ENCODE data around the gene TAC3. TPM values are rescaled to one million over a fixed set of nuclear protein-coding genes. Genes with fewer than 3 reads are reported as not detected.

TAC3 gene
- total and polyA plus RNA-seq, 2 of the 8 experiments (the other 6 are each of a cell fraction or from before 2014, with no cell fraction given), result 9.7 to 45.3 TPM

GRCh38 chr12:57005980-57006808 lies 10.1 kb downstream of the TAC3 start, which contains the start of gene ZBTB39:
TSS of gene ZBTB39 (minus strand) at chr12:57006546. CDS start at chr12:57004917, 1,629 bp downstream.
- POLR2A ChIA-PET (ENCODE audit: partially characterized antibody), result interaction anchor here (0.5 to 2.0 kb wide), 17 partner anchors 9 to 1797 kb away, joined by 3 to 9 read pairs (median 4); partner anchors contain the start of genes HSD17B6, NACA and TAC3
- CTCF ChIA-PET (ENCODE audit: partially characterized antibody), result interaction anchor here (0.6 to 10.6 kb wide), 22 partner anchors 9 to 1039 kb away, joined by 3 to 187 read pairs (median 10); partner anchors contain the start of genes HSD17B6, NAB2, STAT6 and TAC3
- FAIRE-seq, result no peak
- TF ChIP-seq E2F6 (IDR thresholded peaks at IDR 0.05), result no peak
- TF ChIP-seq HDAC2 (IDR thresholded peaks at IDR 0.05; ENCODE audit: borderline replicate concordance in 1 of 2, low read depth in 2 of 2, low read length in 2 of 2), result no peak
- no peak for TF ChIP-seq MAX (IDR thresholded peaks at IDR 0.05)
- TF ChIP-seq TAF7 (optimal IDR thresholded peaks at IDR 0.05; ENCODE audit: borderline replicate concordance, low read depth, low read length), result peak; percentile 12

More at GRCh38 chr12:57005980-57006808, 10.1 kb downstream of the TAC3 start, which contains the start of gene ZBTB39:
- no peak within 1 kb of the TSS for H4K5ac ChIP-seq (ENCODE audit: insufficient read length, low read depth, low read length)
- H2BK120ac ChIP-seq (replicated peaks; ENCODE audit: low read depth, low read length), result no peak within 1 kb of the TSS
- H2AFZ ChIP-seq (ENCODE audit: low read length), result no peak within 1 kb of the TSS
- peak within 1 kb of the TSS; percentile 82; the same call in 1 of the 2 replicates for H4K8ac ChIP-seq (ENCODE audit: extremely low read depth, insufficient read depth, low read length)
- no peak within 1 kb of the TSS for H3K4ac ChIP-seq (replicated peaks; ENCODE audit: insufficient read length, low read depth, low read length)
- peak within 1 kb of the TSS; percentile 32; the same call in 1 of the 2 replicates for H2BK15ac ChIP-seq (ENCODE audit: low read length)
- H4K20me1 ChIP-seq (replicated peaks in 1 of 2; ENCODE audit: control insufficient read depth in 1 of 2, insufficient read depth in 2 of 2, low read length in 2 of 2), result peaks cover 3 to 9% of the 10 kb centered on the region in 2 experiments
- H2AK5ac ChIP-seq (ENCODE audit: low read depth, low read length), result no peak within 1 kb of the TSS
- peaks cover 2 to 14% (median 8%) of the 10 kb centered on the region in 4 experiments; a peak in 6 of 7 replicates for H3K4me1 ChIP-seq (replicated peaks in 1 of 4; ENCODE audit: control insufficient read depth in 3 of 4, insufficient read depth in 4 of 4, low read length in 3 of 4)
- no peak within 1 kb of the TSS for H2BK20ac ChIP-seq (ENCODE audit: low read length)
- 5% methylated on average over 19 of the region's 94 CpGs; no CpG with 5 or more reads in 1 of the 2 experiments for WGBS, 2 experiments (ENCODE audit: extremely low coverage in 1 of 2, insufficient coverage in 1 of 2, insufficient read length in 1 of 2, insufficient replicate concordance in 2 of 2, low coverage in 1 of 2, low lambda C conversion rate in 2 of 2, missing lambda C conversion rate in 1 of 2)
- peak within 1 kb of the TSS; percentile 82; the same call in 1 of the 2 replicates for H2BK12ac ChIP-seq (ENCODE audit: low read depth, low read length)
- no peak within 1 kb of the TSS for H3K56ac ChIP-seq (replicated peaks; ENCODE audit: insufficient read length, low read depth, low read length)
- peaks cover 20 to 27% (median 26%) of the 10 kb centered on the region in 4 experiments for H3K36me3 ChIP-seq (ENCODE audit: control insufficient read depth in 2 of 4, insufficient read depth in 4 of 4, low read length in 3 of 4)
- H3K14ac ChIP-seq (ENCODE audit: insufficient read length), result no peak within 1 kb of the TSS
- peak within 1 kb of the TSS; percentile 73 to 96 (median 82) for H3K4me3 ChIP-seq (ENCODE audit: extremely low read depth in 1 of 4, insufficient read depth in 2 of 4, low read depth in 3 of 4, low read length in 4 of 4)
- peak within 1 kb of the TSS; percentile 68 to 74 for H3K4me2 ChIP-seq (ENCODE audit: insufficient read depth in 1 of 2, low read depth in 2 of 2, low read length in 2 of 2)
- H3K23me2 ChIP-seq (ENCODE audit: low read depth, low read length), result no peaks in the 10 kb centered on the region; the same call in 1 of the 2 replicates
- H3K27ac ChIP-seq (ENCODE audit: low read depth, low read length), result peak within 1 kb of the TSS; percentile 60; the same call in 1 of the 2 replicates
- H3K9ac ChIP-seq (replicated peaks in 1 of 4; ENCODE audit: extremely low read depth in 1 of 4, low read depth in 3 of 4, low read length in 3 of 4), result peak within 1 kb of the TSS; percentile 69 to 96 (median 75)
- H3K79me2 ChIP-seq (ENCODE audit: control insufficient read depth in 1 of 2, insufficient read depth in 2 of 2, low read length in 2 of 2), result peaks cover 0 to 43% of the 10 kb centered on the region in 2 experiments
- no peaks in the 10 kb centered on the region for H3K27me3 ChIP-seq (replicated peaks in 1 of 4; ENCODE audit: control insufficient read depth in 3 of 4, extremely low read depth in 1 of 4, insufficient read depth in 3 of 4, low read length in 3 of 4)
- H3K9me3 ChIP-seq (ENCODE audit: insufficient read depth in 2 of 2, low read depth in 1 of 2, low read length in 1 of 2), result no peaks in the 10 kb centered on the region
- H3K23ac ChIP-seq (ENCODE audit: insufficient read length), result no peak within 1 kb of the TSS
- H2BK5ac ChIP-seq (ENCODE audit: low read depth, low read length), result no peak within 1 kb of the TSS
- peak in 1 of 2 experiments; percentile 81 for DNase-seq (ENCODE audit: low read depth in 1 of 2, low spot score in 2 of 2)
- peaks cover 12% of the 10 kb centered on the region; the same call in 1 of the 2 replicates for H3K79me1 ChIP-seq (ENCODE audit: low read depth, low read length)
- peak within 1 kb of the TSS; percentile 52 for H4K91ac ChIP-seq (replicated peaks; ENCODE audit: insufficient read length, low read length)
- H3K18ac ChIP-seq (ENCODE audit: extremely low read depth, low read length), result no peak within 1 kb of the TSS

Data from H1 (cell line).